Vagina (tissue), 2 donors: Measurements from ENCODE around the gene CYP2B6.

ENCODE experiments used
- CTCF ChIP-seq, 3 experiments: fragments of 450-650 bp in 2 of 3; fragments of 200-600 bp in 1 of 3; sonication (generic) in 1 of 3; IDR thresholded peaks; one replicate each; pipeline ENCODE4 v1.5.1; 2017 to 2019; ENCODE audit warnings: antibody characterized with exemption in 3 of 3, mild to moderate bottlenecking in 2 of 3, moderate library complexity in 2 of 3
- POLR2A ChIP-seq, 2 donors: fragments of 450-650 bp; IDR thresholded peaks; one replicate each; pipeline ENCODE4 v1.6.1; 2017; ENCODE audit warnings: antibody characterized with exemption in 2 of 2, mild to moderate bottlenecking in 2 of 2, moderate library complexity in 2 of 2

DNA sequence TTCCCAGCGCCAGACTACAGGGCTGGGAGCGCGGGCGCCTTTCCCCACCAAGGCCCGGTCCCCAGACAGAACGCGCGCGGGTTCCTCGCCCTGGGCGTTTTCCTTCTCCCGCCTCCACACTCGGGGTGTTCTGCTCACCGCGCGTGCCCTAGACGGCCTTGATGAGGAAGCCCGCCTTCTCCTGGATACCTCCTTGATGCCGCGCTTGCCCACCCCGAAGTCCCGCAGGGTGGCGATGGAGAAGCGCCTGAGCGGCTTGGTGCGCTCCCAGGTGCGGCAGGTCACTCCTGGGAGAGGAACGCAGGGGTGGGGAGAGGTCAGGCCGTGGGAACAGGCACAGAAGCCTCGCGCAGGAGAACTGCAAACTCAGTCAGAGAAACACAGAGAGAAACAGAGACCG, 34.8 kb downstream of the CYP2B6 start:
- TF ChIP-seq POLR2A (IDR thresholded peaks at IDR 0.05) (no peak), CTCF (IDR thresholded peaks at IDR 0.05) (no peak)
